ENCODE data around the gene ALOXE3. TPM values are rescaled to one million over a fixed set of nuclear protein-coding genes. Genes with fewer than 3 reads are reported as not detected.

The ALOXE3 gene
- total and polyA plus RNA-seq, 2 of the 8 experiments (the other 6 are each of a cell fraction or from before 2014, with no cell fraction given) = 0.26 TPM; not detected in 1

Small RNAs within 50 kb of the gene (microRNA-seq; reads per million reads assigned to microRNA genes)
- gene MIR4314 (ENCODE audit: borderline microRNAs expressed in 2 of 2, borderline number of aligned reads in 2 of 2, borderline replicate concordance in 1 of 2) (0 reads per million in 2 experiments), gene MIR6883 (ENCODE audit: borderline microRNAs expressed in 2 of 2, borderline number of aligned reads in 2 of 2, borderline replicate concordance in 1 of 2) (0 reads per million in 2 experiments)

Small RNAs within 50 kb of the gene (small RNA-seq; reads per million reads assigned to genes)
- gene MIR4314 (ENCODE audit: insufficient read depth) = not detected

Other genes starting within 250 kb of the ALOXE3 start
- gene CHD3, start 229.7 kb downstream of the ALOXE3 start, total RNA-seq (2021; fragmentation: NEBNext Ultra II Directional; extraction: Animal tissue kit (Norgen Biotek cat#: 25700)) = 12.9 and 14.2 TPM in 2 replicates
- 12.3 and 18.3 TPM in 2 replicates for gene CHD3, start 229.7 kb downstream of the ALOXE3 start, polyA plus RNA-seq (2011; rRNA removed)
- gene RNF227, start 202.2 kb downstream of the ALOXE3 start, total RNA-seq (2021; fragmentation: NEBNext Ultra II Directional; extraction: Animal tissue kit (Norgen Biotek cat#: 25700)) = 0.63 and 0.77 TPM in 2 replicates
- gene RNF227, start 202.2 kb downstream of the ALOXE3 start, polyA plus RNA-seq (2011; rRNA removed) = 1.1 and 1.7 TPM in 2 replicates
- 2.3 and 2.4 TPM in 2 replicates for gene KCNAB3, start 188.7 kb downstream of the ALOXE3 start, total RNA-seq (2021; fragmentation: NEBNext Ultra II Directional; extraction: Animal tissue kit (Norgen Biotek cat#: 25700))
- 1.7 and 2.8 TPM in 2 replicates for gene KCNAB3, start 188.7 kb downstream of the ALOXE3 start, polyA plus RNA-seq (2011; rRNA removed)
- gene TRAPPC1, start 186.6 kb downstream of the ALOXE3 start, total RNA-seq (2021; fragmentation: NEBNext Ultra II Directional; extraction: Animal tissue kit (Norgen Biotek cat#: 25700)) = 99.3 and 114 TPM in 2 replicates
- 170 and 194 TPM in 2 replicates for gene TRAPPC1, start 186.6 kb downstream of the ALOXE3 start, polyA plus RNA-seq (2011; rRNA removed)
- 30.0 and 31.9 TPM in 2 replicates for gene CNTROB, start 186.3 kb downstream of the ALOXE3 start, total RNA-seq (2021; fragmentation: NEBNext Ultra II Directional; extraction: Animal tissue kit (Norgen Biotek cat#: 25700))
- 20.5 and 28.2 TPM in 2 replicates for gene CNTROB, start 186.3 kb downstream of the ALOXE3 start, polyA plus RNA-seq (2011; rRNA removed)
- gene GUCY2D, start 115.9 kb downstream of the ALOXE3 start, total RNA-seq (2021; fragmentation: NEBNext Ultra II Directional; extraction: Animal tissue kit (Norgen Biotek cat#: 25700)) = 0.48 and 0.59 TPM in 2 replicates
- 0.20 and 0.31 TPM in 2 replicates for gene GUCY2D, start 115.9 kb downstream of the ALOXE3 start, polyA plus RNA-seq (2011; rRNA removed)
- 0.46 and 0.63 TPM in 2 replicates for gene ALOX15B, start 79.5 kb downstream of the ALOXE3 start, total RNA-seq (2021; fragmentation: NEBNext Ultra II Directional; extraction: Animal tissue kit (Norgen Biotek cat#: 25700))
- gene ALOX15B, start 79.5 kb downstream of the ALOXE3 start, polyA plus RNA-seq (2011; rRNA removed) = 0.91 and 1.4 TPM in 2 replicates
- not detected in 2 replicates for gene ALOX12B, start 30.8 kb downstream of the ALOXE3 start, total RNA-seq (2021; fragmentation: NEBNext Ultra II Directional; extraction: Animal tissue kit (Norgen Biotek cat#: 25700))
- 0.82 and 0.86 TPM in 2 replicates for gene ALOX12B, start 30.8 kb downstream of the ALOXE3 start, polyA plus RNA-seq (2011; rRNA removed)
- gene HES7, start 5.6 kb upstream of the ALOXE3 start, total RNA-seq (2021; fragmentation: NEBNext Ultra II Directional; extraction: Animal tissue kit (Norgen Biotek cat#: 25700)) = 0.32 and 0.69 TPM in 2 replicates
- 0.20 and 0.55 TPM in 2 replicates for gene HES7, start 5.6 kb upstream of the ALOXE3 start, polyA plus RNA-seq (2011; rRNA removed)
- 38.0 and 39.9 TPM in 2 replicates for gene PER1, start 33.9 kb upstream of the ALOXE3 start, total RNA-seq (2021; fragmentation: NEBNext Ultra II Directional; extraction: Animal tissue kit (Norgen Biotek cat#: 25700))
- 9.6 and 17.3 TPM in 2 replicates for gene PER1, start 33.9 kb upstream of the ALOXE3 start, polyA plus RNA-seq (2011; rRNA removed)
- 19.0 and 20.5 TPM in 2 replicates for gene VAMP2, start 44.4 kb upstream of the ALOXE3 start, total RNA-seq (2021; fragmentation: NEBNext Ultra II Directional; extraction: Animal tissue kit (Norgen Biotek cat#: 25700))
- gene VAMP2, start 44.4 kb upstream of the ALOXE3 start, polyA plus RNA-seq (2011; rRNA removed) = 19.3 and 25.2 TPM in 2 replicates
- 17.3 and 17.9 TPM in 2 replicates for gene TMEM107, start 57.9 kb upstream of the ALOXE3 start, total RNA-seq (2021; fragmentation: NEBNext Ultra II Directional; extraction: Animal tissue kit (Norgen Biotek cat#: 25700))
- 21.4 and 21.5 TPM in 2 replicates for gene TMEM107, start 57.9 kb upstream of the ALOXE3 start, polyA plus RNA-seq (2011; rRNA removed)
- gene BORCS6, start 71.7 kb upstream of the ALOXE3 start, total RNA-seq (2021; fragmentation: NEBNext Ultra II Directional; extraction: Animal tissue kit (Norgen Biotek cat#: 25700)) = 3.6 and 4.6 TPM in 2 replicates
- 3.3 and 3.8 TPM in 2 replicates for gene BORCS6, start 71.7 kb upstream of the ALOXE3 start, polyA plus RNA-seq (2011; rRNA removed)
- 154 and 160 TPM in 2 replicates for gene AURKB, start 92.1 kb upstream of the ALOXE3 start, total RNA-seq (2021; fragmentation: NEBNext Ultra II Directional; extraction: Animal tissue kit (Norgen Biotek cat#: 25700))
- 102 and 171 TPM in 2 replicates for gene AURKB, start 92.1 kb upstream of the ALOXE3 start, polyA plus RNA-seq (2011; rRNA removed)
- gene CTC1, start 129.5 kb upstream of the ALOXE3 start, total RNA-seq (2021; fragmentation: NEBNext Ultra II Directional; extraction: Animal tissue kit (Norgen Biotek cat#: 25700)) = 33.7 and 39.8 TPM in 2 replicates
- 19.4 and 32.2 TPM in 2 replicates for gene CTC1, start 129.5 kb upstream of the ALOXE3 start, polyA plus RNA-seq (2011; rRNA removed)
- gene PFAS, start 130.8 kb upstream of the ALOXE3 start, total RNA-seq (2021; fragmentation: NEBNext Ultra II Directional; extraction: Animal tissue kit (Norgen Biotek cat#: 25700)) = 238 and 248 TPM in 2 replicates
- 88.4 and 120 TPM in 2 replicates for gene PFAS, start 130.8 kb upstream of the ALOXE3 start, polyA plus RNA-seq (2011; rRNA removed)
- gene RANGRF, start 170.2 kb upstream of the ALOXE3 start, total RNA-seq (2021; fragmentation: NEBNext Ultra II Directional; extraction: Animal tissue kit (Norgen Biotek cat#: 25700)) = 36.9 and 39.4 TPM in 2 replicates
- gene RANGRF, start 170.2 kb upstream of the ALOXE3 start, polyA plus RNA-seq (2011; rRNA removed) = 49.6 and 52.8 TPM in 2 replicates
- 3.6 and 5.8 TPM in 2 replicates for gene SLC25A35, start 176.9 kb upstream of the ALOXE3 start, total RNA-seq (2021; fragmentation: NEBNext Ultra II Directional; extraction: Animal tissue kit (Norgen Biotek cat#: 25700))
- 4.2 and 6.0 TPM in 2 replicates for gene SLC25A35, start 176.9 kb upstream of the ALOXE3 start, polyA plus RNA-seq (2011; rRNA removed)
- 0.67 and 1.8 TPM in 2 replicates for gene ARHGEF15, start 191.7 kb upstream of the ALOXE3 start, total RNA-seq (2021; fragmentation: NEBNext Ultra II Directional; extraction: Animal tissue kit (Norgen Biotek cat#: 25700))
- 4.1 and 9.3 TPM in 2 replicates for gene ARHGEF15, start 191.7 kb upstream of the ALOXE3 start, polyA plus RNA-seq (2011; rRNA removed)
- gene ODF4, start 221.3 kb upstream of the ALOXE3 start, total RNA-seq (2021; fragmentation: NEBNext Ultra II Directional; extraction: Animal tissue kit (Norgen Biotek cat#: 25700)) = not detected in 2 replicates
- gene ODF4, start 221.3 kb upstream of the ALOXE3 start, polyA plus RNA-seq (2011; rRNA removed) = not detected in 2 replicates

Data from H1 (cell line).